Tibial nerve (tissue), 3 donors: ENCODE results near the gene CLK1.
A peak's percentile ranks its signal among the peaks of the same experiment; 100 is the strongest.

Experiments used
- CTCF ChIP-seq, 5 experiments: fragments of 200-600 bp in 3 of 5; fragments of 450-650 bp in 2 of 5; sonication (generic) in 3 of 5; IDR thresholded peaks; one replicate each; pipeline ENCODE4 v1.5.1; 2016 to 2019; ENCODE audit warnings: antibody characterized with exemption in 5 of 5, mild to moderate bottlenecking in 3 of 5, moderate library complexity in 2 of 5
- POLR2A ChIP-seq, 2 donors: fragments of 450-650 bp; IDR thresholded peaks; one replicate each; pipeline ENCODE4 v1.6.1; 2017; ENCODE audit warnings: antibody characterized with exemption in 2 of 2, mild to moderate bottlenecking in 2 of 2, moderate library complexity in 2 of 2

GRCh38 chr2:200905618-200906296, 41.3 kb upstream of the CLK1 start:
- TF ChIP-seq POLR2A (IDR thresholded peaks at IDR 0.05) (no peak), CTCF (IDR thresholded peaks at IDR 0.05) (peak; percentile 27 to 62 (median 52))
